ENCODE data around the gene DNPH1. TPM values are rescaled to one million over a fixed set of nuclear protein-coding genes. Genes with fewer than 3 reads are reported as not detected.

DNPH1 gene
- total RNA-seq, 1 experiment from 2014 or later, result 47.0 TPM

GRCh38 chr6:43235841-43236240 lies 6.6 kb upstream of the DNPH1 start:
- Histone ChIP-seq H2BK12ac (ENCODE audit: insufficient read length, low read depth, low read length) (no peak overlapping the region), H3K23me2 (ENCODE audit: insufficient read length, low read depth, low read length, poor library complexity, severe bottlenecking) (no peaks in the 10 kb centered on the region), H4K91ac (ENCODE audit: insufficient read length, low read depth, low read length) (no peak overlapping the region), H3K9ac (ENCODE audit: extremely low read depth, insufficient read length, low read length) (no peak overlapping the region), H3T11ph (ENCODE audit: low read length) (no peak overlapping the region), H2BK5ac (ENCODE audit: insufficient read length, low read length) (no peak overlapping the region), H3K79me2 (ENCODE audit: insufficient read depth, low read length) (no peaks in the 10 kb centered on the region), H3K56ac (ENCODE audit: insufficient read length, low read depth, low read length) (no peak overlapping the region), H2BK20ac (ENCODE audit: low read depth, low read length, poor library complexity, severe bottlenecking) (no peak overlapping the region), H2BK120ac (ENCODE audit: low read depth, low read length, poor library complexity, severe bottlenecking) (no peak overlapping the region), H3K9me3 (ENCODE audit: control insufficient read depth, low read depth, low read length) (no peaks in the 10 kb centered on the region), H3K4ac (ENCODE audit: low read depth, low read length) (no peak overlapping the region), H3K23ac (ENCODE audit: insufficient read length, low read depth, low read length) (no peak overlapping the region), H2AK5ac (ENCODE audit: insufficient read length, low read length) (no peak overlapping the region), H2BK15ac (ENCODE audit: low read depth, low read length) (no peak overlapping the region), H3K14ac (ENCODE audit: insufficient read depth, low read length) (no peak overlapping the region), H3K27me3 (ENCODE audit: insufficient read depth, low read length) (peaks cover 2% of the 10 kb centered on the region; the same call in 1 of the 2 replicates), H3K18ac (ENCODE audit: insufficient read length, low read depth, low read length) (no peak overlapping the region), H4K8ac (replicated peaks; ENCODE audit: insufficient read length, low read depth, low read length) (no peak overlapping the region), H3K27ac (ENCODE audit: insufficient read length, low read depth, low read length) (no peak overlapping the region), H3K79me1 (ENCODE audit: insufficient read depth, low read depth, low read length, poor library complexity, severe bottlenecking) (no peaks in the 10 kb centered on the region), H3K4me2 (ENCODE audit: insufficient read depth, insufficient read length, low read length) (no peak overlapping the region), H3K4me1 (ENCODE audit: insufficient read depth, low read length) (no peaks in the 10 kb centered on the region), H4K5ac (ENCODE audit: insufficient read length, low read depth, low read length) (no peak overlapping the region), H2AFZ (ENCODE audit: low read length) (no peak overlapping the region), H4K20me1 (ENCODE audit: control insufficient read depth, insufficient read depth, insufficient read length) (no peaks in the 10 kb centered on the region)
- H3K4me3 Mint-ChIP-seq, result no peak overlapping the region
- H3K4me1 Mint-ChIP-seq, result no peaks in the 10 kb centered on the region
- peaks cover 2 to 4% of the 10 kb centered on the region in 2 experiments; a peak in 4 of 5 replicates for H3K9me3 Mint-ChIP-seq
- DNase-seq, result no peak
- TF ChIP-seq, protein P1, sequence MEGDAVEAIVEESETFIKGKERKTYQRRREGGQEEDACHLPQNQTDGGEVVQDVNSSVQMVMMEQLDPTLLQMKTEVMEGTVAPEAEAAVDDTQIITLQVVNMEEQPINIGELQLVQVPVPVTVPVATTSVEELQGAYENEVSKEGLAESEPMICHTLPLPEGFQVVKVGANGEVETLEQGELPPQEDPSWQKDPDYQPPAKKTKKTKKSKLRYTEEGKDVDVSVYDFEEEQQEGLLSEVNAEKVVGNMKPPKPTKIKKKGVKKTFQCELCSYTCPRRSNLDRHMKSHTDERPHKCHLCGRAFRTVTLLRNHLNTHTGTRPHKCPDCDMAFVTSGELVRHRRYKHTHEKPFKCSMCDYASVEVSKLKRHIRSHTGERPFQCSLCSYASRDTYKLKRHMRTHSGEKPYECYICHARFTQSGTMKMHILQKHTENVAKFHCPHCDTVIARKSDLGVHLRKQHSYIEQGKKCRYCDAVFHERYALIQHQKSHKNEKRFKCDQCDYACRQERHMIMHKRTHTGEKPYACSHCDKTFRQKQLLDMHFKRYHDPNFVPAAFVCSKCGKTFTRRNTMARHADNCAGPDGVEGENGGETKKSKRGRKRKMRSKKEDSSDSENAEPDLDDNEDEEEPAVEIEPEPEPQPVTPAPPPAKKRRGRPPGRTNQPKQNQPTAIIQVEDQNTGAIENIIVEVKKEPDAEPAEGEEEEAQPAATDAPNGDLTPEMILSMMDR (conservative IDR thresholded peaks at IDR 0.05), result no peak
- no CpG with 5 or more reads among the region's 2 CpGs for WGBS (ENCODE audit: extremely low coverage, insufficient read length, low lambda C conversion rate)
- H3K27me3 Mint-ChIP-seq (ENCODE audit: low read depth), result peaks cover 42% of the 10 kb centered on the region
- no peak overlapping the region for H3K27ac Mint-ChIP-seq
- no peaks in the 10 kb centered on the region for H3K36me3 Mint-ChIP-seq (ENCODE audit: insufficient read depth in 1 of 3, low read depth in 3 of 3)
